ENCODE measurements around the gene POLR3B. TPM values are rescaled to one million over a fixed set of nuclear protein-coding genes. Genes with fewer than 3 reads are reported as not detected.

The POLR3B gene
- total and polyA plus RNA-seq, 9 of the 15 experiments (the other 6 are each of a cell fraction or from before 2014, with no cell fraction given): 7.6 to 17.9 (median 14.4) TPM

GRCh38 chr12:106357549-106358395 is at the start of gene POLR3B (continued):
- TF ChIP-seq CTCFL (IDR thresholded peaks at IDR 0.05; ENCODE audit: borderline replicate concordance, insufficient read depth, low read depth, low read length, poor library complexity, severe bottlenecking) (peak; percentile 96), ZFX (CRISPR knock-in tag; IDR thresholded peaks at IDR 0.05) (peak; percentile 90), ZNF12 (CRISPR knock-in tag; IDR thresholded peaks at IDR 0.05) (peak; percentile 77; the same call in 1 of the 2 replicates), THAP7 (CRISPR knock-in tag; IDR thresholded peaks at IDR 0.05) (0 out of 2 replicates have a peak, but pooled peaks have one; percentile 7), THAP12 (CRISPR knock-in tag; IDR thresholded peaks at IDR 0.05) (0 out of 2 replicates have a peak, but pooled peaks have one; percentile 13), ZNF583 (CRISPR knock-in tag; IDR thresholded peaks at IDR 0.05) (no peak), NRF1 (conservative IDR thresholded peaks at IDR 0.05 in 1 of 2, IDR thresholded peaks at IDR 0.05 in 1 of 2) (peak; percentile 99), ZNF3 (CRISPR knock-in tag; IDR thresholded peaks at IDR 0.05) (no peak), CBX3 (IDR thresholded peaks at IDR 0.05; ENCODE audit: borderline replicate concordance in 1 of 2, low read length in 2 of 2) (peak in 1 of 2 experiments; percentile 87; a peak in 2 of 3 replicates), ZBTB33 (CRISPR knock-in tag; IDR thresholded peaks at IDR 0.05) (peak; percentile 62; the same call in 1 of the 2 replicates), ZNF384 (IDR thresholded peaks at IDR 0.05; ENCODE audit: low read depth, low read length) (peak; percentile 60), ZNF165 (CRISPR knock-in tag; IDR thresholded peaks at IDR 0.05; ENCODE audit: borderline replicate concordance) (0 out of 2 replicates have a peak, but pooled peaks have one; percentile 41), SPI1 (IDR thresholded peaks at IDR 0.05; ENCODE audit: borderline replicate concordance, low read depth, low read length) (no peak), PHF21A (IDR thresholded peaks at IDR 0.05; ENCODE audit: borderline replicate concordance, low read depth) (peak; percentile 72; the same call in 1 of the 2 replicates), SMAD3 (CRISPR knock-in tag; conservative IDR thresholded peaks at IDR 0.05) (peak; percentile 85; the same call in 1 of the 2 replicates), MAZ (CRISPR knock-in tag; conservative IDR thresholded peaks at IDR 0.05 in 1 of 2, IDR thresholded peaks at IDR 0.05 in 1 of 2) (peak; percentile 90 to 92)
- TF ChIP-seq, protein P1, sequence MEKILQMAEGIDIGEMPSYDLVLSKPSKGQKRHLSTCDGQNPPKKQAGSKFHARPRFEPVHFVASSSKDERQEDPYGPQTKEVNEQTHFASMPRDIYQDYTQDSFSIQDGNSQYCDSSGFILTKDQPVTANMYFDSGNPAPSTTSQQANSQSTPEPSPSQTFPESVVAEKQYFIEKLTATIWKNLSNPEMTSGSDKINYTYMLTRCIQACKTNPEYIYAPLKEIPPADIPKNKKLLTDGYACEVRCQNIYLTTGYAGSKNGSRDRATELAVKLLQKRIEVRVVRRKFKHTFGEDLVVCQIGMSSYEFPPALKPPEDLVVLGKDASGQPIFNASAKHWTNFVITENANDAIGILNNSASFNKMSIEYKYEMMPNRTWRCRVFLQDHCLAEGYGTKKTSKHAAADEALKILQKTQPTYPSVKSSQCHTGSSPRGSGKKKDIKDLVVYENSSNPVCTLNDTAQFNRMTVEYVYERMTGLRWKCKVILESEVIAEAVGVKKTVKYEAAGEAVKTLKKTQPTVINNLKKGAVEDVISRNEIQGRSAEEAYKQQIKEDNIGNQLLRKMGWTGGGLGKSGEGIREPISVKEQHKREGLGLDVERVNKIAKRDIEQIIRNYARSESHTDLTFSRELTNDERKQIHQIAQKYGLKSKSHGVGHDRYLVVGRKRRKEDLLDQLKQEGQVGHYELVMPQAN (IDR thresholded peaks at IDR 0.05; ENCODE audit: borderline replicate concordance): peak; percentile 71

Data from K562 (cell line).